Hair follicle dermal papilla cell (primary cell): Measurements from ENCODE around the gene MRPS24. TPM values are rescaled to one million over a fixed set of nuclear protein-coding genes. Genes with fewer than 3 reads are reported as not detected.

Experiments
- small RNA-seq: library from RNA; depleted of rRNA; stranded (forward); fragments of <200 nt; gene quantifications from one replicate; pipeline ENCODE3, GENCODE V24; 2012
- total RNA-seq: library from RNA; depleted of rRNA; stranded (reverse); fragments of >200 nt; gene quantifications from 2 replicates; pipeline ENCODE4 v1.2.3, GENCODE V29; 2012

Gene MRPS24
- total RNA-seq = 80.2 and 90.2 TPM in 2 replicates

GRCh38 chr7:43869006-43869866 lies at the start of gene MRPS24:
TSS of gene MRPS24 (minus strand) at chr7:43869517. CDS start at chr7:43869495, 22 bp downstream.

GRCh38 chr7:43906331-43907010 lies 37.2 kb upstream of the MRPS24 start, which contains the start of gene URGCP:
TSS of gene URGCP (minus strand) at chr7:43906596. CDS start at chr7:43906575, 21 bp downstream.

Small RNAs within 50 kb of the gene (small RNA-seq; reads per million reads assigned to genes)
- gene MRPS24 = 3.0 reads per million, percentile 61 among the genes with 10 or more reads in this experiment

Other genes with a start within 250 kb of the MRPS24 start
- gene COA1, start 140.0 kb downstream of the MRPS24 start, total RNA-seq = 37.8 and 43.2 TPM in 2 replicates
- gene BLVRA, start 110.8 kb downstream of the MRPS24 start, total RNA-seq = 17.2 and 27.6 TPM in 2 replicates
- 37.2 and 42.8 TPM in 2 replicates for gene URGCP, start 37.1 kb upstream of the MRPS24 start, total RNA-seq
- gene UBE2D4, start 56.9 kb upstream of the MRPS24 start, total RNA-seq = 18.8 and 22.6 TPM in 2 replicates
- under 0.01 TPM in 1 of 2 replicates, not detected in the other for gene SPDYE1, start 128.4 kb upstream of the MRPS24 start, total RNA-seq
- gene DBNL, start 175.2 kb upstream of the MRPS24 start, total RNA-seq = 144 and 156 TPM in 2 replicates
- gene PGAM2, start 196.1 kb upstream of the MRPS24 start, total RNA-seq = 0.24 and 0.32 TPM in 2 replicates
- gene POLM, start 213.0 kb upstream of the MRPS24 start, total RNA-seq = 27.0 and 28.9 TPM in 2 replicates
- 272 and 309 TPM in 2 replicates for gene AEBP1, start 234.8 kb upstream of the MRPS24 start, total RNA-seq